ENCODE data around the gene NLRP13. TPM values are rescaled to one million over a fixed set of nuclear protein-coding genes. Genes with fewer than 3 reads are reported as not detected.

The NLRP13 gene
- polyA plus RNA-seq, 1 experiment = not detected

DNA sequence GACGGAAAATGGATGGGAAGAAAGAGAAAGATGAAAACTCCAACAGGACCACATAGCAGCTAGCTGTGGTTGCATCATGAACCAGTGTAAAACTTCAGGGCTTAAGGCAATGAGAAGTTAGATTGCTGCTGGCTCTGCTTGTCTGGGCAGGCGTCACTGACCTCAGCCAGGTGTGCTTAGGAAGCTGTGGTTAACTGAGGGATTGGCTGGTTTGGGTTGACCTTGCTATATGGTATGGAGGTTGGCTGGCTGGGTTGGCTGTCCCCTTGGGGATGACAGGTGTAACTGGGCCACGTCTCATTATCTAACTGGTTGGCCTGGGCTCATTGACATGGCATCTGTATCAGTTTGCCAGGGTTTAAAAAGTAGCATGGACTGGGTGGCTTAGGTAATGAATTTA, 54.9 kb downstream of the NLRP13 start:
- Histone ChIP-seq H3K27me3 (ENCODE audit: control insufficient read depth, insufficient read depth, low read length) (no peaks in the 10 kb centered on the region), H3K4me3 (ENCODE audit: low read depth, low read length) (no peak overlapping the region), H3K27ac (ENCODE audit: low read depth, low read length) (no peak overlapping the region), H3K9me3 (ENCODE audit: control insufficient read depth, insufficient read depth, low read length) (peaks cover 32% of the 10 kb centered on the region)
- TF ChIP-seq, protein P1, sequence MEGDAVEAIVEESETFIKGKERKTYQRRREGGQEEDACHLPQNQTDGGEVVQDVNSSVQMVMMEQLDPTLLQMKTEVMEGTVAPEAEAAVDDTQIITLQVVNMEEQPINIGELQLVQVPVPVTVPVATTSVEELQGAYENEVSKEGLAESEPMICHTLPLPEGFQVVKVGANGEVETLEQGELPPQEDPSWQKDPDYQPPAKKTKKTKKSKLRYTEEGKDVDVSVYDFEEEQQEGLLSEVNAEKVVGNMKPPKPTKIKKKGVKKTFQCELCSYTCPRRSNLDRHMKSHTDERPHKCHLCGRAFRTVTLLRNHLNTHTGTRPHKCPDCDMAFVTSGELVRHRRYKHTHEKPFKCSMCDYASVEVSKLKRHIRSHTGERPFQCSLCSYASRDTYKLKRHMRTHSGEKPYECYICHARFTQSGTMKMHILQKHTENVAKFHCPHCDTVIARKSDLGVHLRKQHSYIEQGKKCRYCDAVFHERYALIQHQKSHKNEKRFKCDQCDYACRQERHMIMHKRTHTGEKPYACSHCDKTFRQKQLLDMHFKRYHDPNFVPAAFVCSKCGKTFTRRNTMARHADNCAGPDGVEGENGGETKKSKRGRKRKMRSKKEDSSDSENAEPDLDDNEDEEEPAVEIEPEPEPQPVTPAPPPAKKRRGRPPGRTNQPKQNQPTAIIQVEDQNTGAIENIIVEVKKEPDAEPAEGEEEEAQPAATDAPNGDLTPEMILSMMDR (IDR thresholded peaks at IDR 0.05; ENCODE audit: low read depth, low read length) = no peak
- POLR2A ChIA-PET = no interaction called here
- no peak for DNase-seq (ENCODE audit: low read depth, low spot score)
- CTCF ChIA-PET = no interaction called here

DNA sequence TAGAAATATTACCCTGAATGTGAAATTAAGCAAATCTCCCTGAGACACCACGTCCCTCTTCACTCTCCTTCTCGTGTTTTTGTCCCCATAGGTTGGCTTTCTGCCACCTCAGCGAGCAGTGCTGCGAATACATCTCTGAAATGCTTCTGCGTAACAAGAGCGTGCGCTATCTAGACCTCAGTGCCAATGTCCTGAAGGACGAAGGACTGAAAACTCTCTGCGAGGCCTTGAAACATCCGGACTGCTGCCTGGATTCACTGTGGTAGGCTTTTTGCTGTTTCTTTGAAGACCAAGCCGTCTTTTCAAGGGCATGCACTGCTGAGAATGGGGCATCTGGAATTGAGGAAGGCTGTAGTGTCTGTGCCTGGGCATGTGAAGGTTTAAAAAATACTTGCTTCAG, 61.4 kb downstream of the NLRP13 start:
- ChIA-PET POLR2A (no interaction called here), CTCF (no interaction called here)
- DNase-seq (ENCODE audit: low read depth, low spot score) = no peak
- H3K27me3 ChIP-seq (ENCODE audit: control insufficient read depth, insufficient read depth, low read length) = no peaks in the 10 kb centered on the region
- H3K4me3 ChIP-seq (ENCODE audit: low read depth, low read length) = no peak overlapping the region
- no peak overlapping the region for H3K27ac ChIP-seq (ENCODE audit: low read depth, low read length)
- peaks cover 42% of the 10 kb centered on the region for H3K9me3 ChIP-seq (ENCODE audit: control insufficient read depth, insufficient read depth, low read length)
- TF ChIP-seq, protein P1 (IDR thresholded peaks at IDR 0.05; ENCODE audit: low read depth, low read length) = no peak

DNA sequence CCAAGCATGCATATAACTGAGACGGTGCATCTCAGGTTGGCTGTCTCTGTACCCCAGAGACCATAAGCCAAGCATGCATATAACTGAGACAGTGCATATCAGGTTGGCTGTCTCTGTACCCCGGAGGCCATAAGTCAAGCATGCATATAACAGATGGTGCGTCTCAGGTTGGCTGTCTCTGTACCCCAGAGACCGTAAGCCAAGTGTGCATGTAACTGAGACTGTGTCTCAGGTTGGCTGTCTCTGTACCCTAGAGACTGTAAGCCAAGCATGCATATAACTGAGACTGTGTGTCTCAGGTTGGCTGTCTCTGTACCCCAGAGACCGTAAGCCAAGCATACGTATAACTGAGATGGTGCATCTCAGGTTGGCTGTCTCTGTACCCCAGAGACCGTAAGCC, 65.0 kb downstream of the NLRP13 start:
- Histone ChIP-seq H3K4me3 (ENCODE audit: low read depth, low read length) (no peak overlapping the region), H3K9me3 (ENCODE audit: control insufficient read depth, insufficient read depth, low read length) (peaks cover 46% of the 10 kb centered on the region), H3K27ac (ENCODE audit: low read depth, low read length) (no peak overlapping the region), H3K27me3 (ENCODE audit: control insufficient read depth, insufficient read depth, low read length) (no peaks in the 10 kb centered on the region)
- POLR2A ChIA-PET = no interaction called here
- TF ChIP-seq, protein P1 (IDR thresholded peaks at IDR 0.05; ENCODE audit: low read depth, low read length) = no peak
- CTCF ChIA-PET = no interaction called here
- DNase-seq (ENCODE audit: low read depth, low spot score) = no peak

DNA sequence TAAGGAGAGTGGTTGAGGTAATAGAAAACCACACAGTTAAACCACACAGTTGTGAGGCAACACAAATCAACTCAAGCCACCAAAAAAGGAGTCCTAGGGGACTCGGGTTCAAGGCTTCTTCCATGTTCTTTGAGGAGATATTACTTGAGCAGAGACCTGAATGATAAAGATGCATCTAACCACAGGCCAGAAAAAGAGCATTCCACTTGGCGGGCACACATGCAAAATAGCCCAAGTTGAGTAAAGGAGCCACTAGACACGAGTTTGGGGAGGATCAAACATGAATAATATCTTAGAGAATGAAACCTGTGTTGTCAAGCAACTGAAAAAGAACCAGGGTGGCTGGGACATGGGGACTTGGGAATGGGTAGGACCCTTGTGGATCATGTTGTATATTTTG, 65.6 kb downstream of the NLRP13 start:
- no peaks in the 10 kb centered on the region for H3K27me3 ChIP-seq (ENCODE audit: control insufficient read depth, insufficient read depth, low read length)
- H3K4me3 ChIP-seq (ENCODE audit: low read depth, low read length) = no peak overlapping the region
- H3K27ac ChIP-seq (ENCODE audit: low read depth, low read length) = no peak overlapping the region
- H3K9me3 ChIP-seq (ENCODE audit: control insufficient read depth, insufficient read depth, low read length) = peaks cover 41% of the 10 kb centered on the region
- ChIA-PET POLR2A (no interaction called here), CTCF (no interaction called here)
- DNase-seq (ENCODE audit: low read depth, low spot score) = no peak
- TF ChIP-seq, protein P1 (IDR thresholded peaks at IDR 0.05; ENCODE audit: low read depth, low read length) = no peak

DNA sequence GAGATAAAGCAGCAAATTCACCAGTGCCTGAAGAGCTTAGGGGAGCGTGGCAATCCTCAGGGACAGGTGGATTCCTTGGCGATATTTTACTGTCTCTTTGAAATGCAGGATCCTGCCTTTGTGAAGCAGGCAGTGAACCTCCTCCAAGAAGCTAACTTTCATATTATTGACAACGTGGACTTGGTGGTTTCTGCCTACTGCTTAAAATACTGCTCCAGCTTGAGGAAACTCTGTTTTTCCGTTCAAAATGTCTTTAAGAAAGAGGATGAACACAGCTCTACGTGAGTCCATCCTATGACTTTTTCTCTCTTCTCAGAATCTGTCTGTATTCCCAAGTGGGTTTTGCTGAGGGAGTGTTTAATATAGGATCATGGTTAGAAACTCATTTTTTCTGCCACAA, 73.2 kb downstream of the NLRP13 start:
- Histone ChIP-seq H3K27ac (ENCODE audit: low read depth, low read length) (no peak overlapping the region), H3K4me3 (ENCODE audit: low read depth, low read length) (no peak overlapping the region), H3K9me3 (ENCODE audit: control insufficient read depth, insufficient read depth, low read length) (peaks cover 55% of the 10 kb centered on the region), H3K27me3 (ENCODE audit: control insufficient read depth, insufficient read depth, low read length) (no peaks in the 10 kb centered on the region)
- ChIA-PET POLR2A (no interaction called here), CTCF (no interaction called here)
- TF ChIP-seq, protein P1 (IDR thresholded peaks at IDR 0.05; ENCODE audit: low read depth, low read length) = no peak
- DNase-seq (ENCODE audit: low read depth, low spot score) = no peak

Data from AG04450 (cell line).